T-helper 17 cell (primary cell): ENCODE data around the gene RNF13. TPM values are rescaled to one million over a fixed set of nuclear protein-coding genes. Genes with fewer than 3 reads are reported as not detected.

Experiments
- ATAC-seq: fragments of 150-1000 bp; cut with Tn5 transposase; 2 replicates; pipeline ENCODE4 v1.10.0; 2021; ENCODE audit warnings: mild to moderate bottlenecking, moderate library complexity
- DNase-seq, 3 donors: peaks; one replicate each; pipeline versions ENCODE4 v3.0.0 to v3.0.0-alpha.2; 2020 to 2021
- H3K9me3 ChIP-seq: one replicate; pipeline ENCODE4 v1.7.0; 2013; ENCODE audit warnings: low read length, mild to moderate bottlenecking; ENCODE audit not compliant: control insufficient read depth, poor library complexity, severe bottlenecking
- H3K27ac Mint-ChIP-seq: one replicate; pipeline ENCODE4 v1.8.0; 2022; ENCODE audit warnings: mild to moderate bottlenecking, moderate library complexity, mixed read lengths
- H3K27me3 Mint-ChIP-seq: one replicate; pipeline ENCODE4 v1.8.0; 2022; ENCODE audit warnings: mixed read lengths
- H3K36me3 Mint-ChIP-seq: one replicate; pipeline ENCODE4 v1.8.0; 2022; ENCODE audit warnings: low read depth, mixed read lengths
- H3K4me1 Mint-ChIP-seq: one replicate; pipeline ENCODE4 v1.8.0; 2022; ENCODE audit warnings: mild to moderate bottlenecking, mixed read lengths
- H3K4me3 Mint-ChIP-seq: one replicate; pipeline ENCODE4 v1.8.0; 2022; ENCODE audit warnings: mild to moderate bottlenecking, moderate library complexity, mixed read lengths
- total RNA-seq, 4 donors: library from RNA in 2 of 4; stranded (reverse) in 2 of 4; gene quantifications; one replicate each; pipeline ENCODE4 v1.2.3 and lab custom pipeline; 2022 to 2026

RNF13 gene
- total RNA-seq, 2 donors from 2014 or later = 50.8 to 55.4 TPM

- Mint-ChIP-seq H3K36me3 (peaks cover 5% of the 10 kb centered on the region), H3K4me1 (peaks cover 2% of the 10 kb centered on the region), H3K27ac (no peak overlapping the region), H3K27me3 (peaks cover 23% of the 10 kb centered on the region), H3K4me3 (no peak overlapping the region)
- no peaks in the 10 kb centered on the region for H3K9me3 ChIP-seq
- DNase-seq = no peak
- ATAC-seq = no peak
Measured at GRCh38 chr3:149781741-149782140, 31.3 kb upstream of the RNF13 start.

- no peak overlapping the region for H3K27ac Mint-ChIP-seq
Measured at GRCh38 chr3:149783576-149783975, 29.4 kb upstream of the RNF13 start.

DNA sequence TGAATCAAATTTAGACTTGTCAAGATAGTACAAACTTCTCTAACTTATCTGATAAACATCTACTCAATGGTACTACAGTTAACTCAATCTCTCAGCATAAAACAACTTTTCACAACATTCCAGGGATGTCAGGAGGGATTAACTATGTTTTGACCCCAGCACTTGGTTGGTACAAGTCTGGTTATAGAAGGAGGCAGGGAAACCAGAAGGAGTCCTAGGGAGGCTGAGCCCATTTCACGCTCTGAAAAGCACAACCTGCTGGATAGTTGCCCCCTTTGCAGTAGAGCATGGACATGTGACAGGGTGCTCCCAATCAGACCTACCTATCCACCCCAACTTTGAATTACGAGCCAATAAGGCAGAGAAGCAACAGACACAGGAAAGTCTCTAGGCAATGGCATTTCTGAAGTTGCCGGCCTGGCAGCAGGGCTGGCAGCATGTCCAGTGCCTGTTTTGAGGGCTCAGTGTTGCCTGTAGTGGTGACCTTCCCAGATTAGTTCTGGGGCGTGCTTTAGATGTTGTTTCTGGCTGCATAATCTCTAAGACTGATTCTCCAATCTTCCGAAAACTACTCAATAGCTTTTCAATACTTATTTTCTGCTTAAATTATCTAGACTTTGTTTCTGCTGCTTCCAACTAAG, 28.8 kb upstream of the RNF13 start:
- no peak for ATAC-seq
- H3K27ac Mint-ChIP-seq = no peak overlapping the region
- H3K4me1 Mint-ChIP-seq = peaks cover 2% of the 10 kb centered on the region
- H3K9me3 ChIP-seq = no peaks in the 10 kb centered on the region
- H3K4me3 Mint-ChIP-seq = no peak overlapping the region
- peaks cover 21% of the 10 kb centered on the region for H3K27me3 Mint-ChIP-seq
- no peak for DNase-seq
- H3K36me3 Mint-ChIP-seq = no peaks in the 10 kb centered on the region

More at GRCh38 chr3:149783576-149783975, 29.4 kb upstream of the RNF13 start:
- no peaks in the 10 kb centered on the region for H3K9me3 ChIP-seq
- H3K27me3 Mint-ChIP-seq = peaks cover 21% of the 10 kb centered on the region
- H3K4me3 Mint-ChIP-seq = no peak overlapping the region
- H3K4me1 Mint-ChIP-seq = peaks cover 2% of the 10 kb centered on the region
- no peaks in the 10 kb centered on the region for H3K36me3 Mint-ChIP-seq
- DNase-seq = no peak
- no peak for ATAC-seq

- Mint-ChIP-seq H3K27ac (no peak overlapping the region), H3K36me3 (no peaks in the 10 kb centered on the region), H3K27me3 (peaks cover 40% of the 10 kb centered on the region), H3K4me3 (no peak overlapping the region), H3K4me1 (no peaks in the 10 kb centered on the region)
- no peak for ATAC-seq
- H3K9me3 ChIP-seq = no peaks in the 10 kb centered on the region
- DNase-seq = no peak
Measured at GRCh38 chr3:149790268-149790667, 22.7 kb upstream of the RNF13 start.

DNA sequence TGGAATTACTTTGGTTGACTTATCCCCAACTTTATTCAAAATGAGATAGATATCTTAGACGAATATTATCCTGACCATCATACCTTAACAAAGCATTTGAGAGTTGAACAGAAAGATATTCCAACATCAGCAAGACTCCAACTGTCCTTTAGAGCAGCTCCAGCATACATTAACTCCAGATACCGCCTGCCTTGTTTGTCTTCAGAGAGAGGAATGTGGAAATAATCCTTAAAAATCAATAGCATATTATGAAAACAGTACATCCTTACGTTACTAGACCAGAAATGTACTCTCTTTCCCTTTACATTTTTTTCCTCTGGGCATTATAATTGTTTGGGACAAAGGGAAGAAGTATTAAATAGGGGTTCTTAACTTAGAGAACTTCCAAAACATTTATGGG, 22.3 kb upstream of the RNF13 start:
- ATAC-seq (no peak), DNase-seq (no peak)
- Mint-ChIP-seq H3K36me3 (no peaks in the 10 kb centered on the region), H3K27ac (no peak overlapping the region), H3K27me3 (peaks cover 40% of the 10 kb centered on the region), H3K4me1 (no peaks in the 10 kb centered on the region), H3K4me3 (no peak overlapping the region)
- no peaks in the 10 kb centered on the region for H3K9me3 ChIP-seq

DNA sequence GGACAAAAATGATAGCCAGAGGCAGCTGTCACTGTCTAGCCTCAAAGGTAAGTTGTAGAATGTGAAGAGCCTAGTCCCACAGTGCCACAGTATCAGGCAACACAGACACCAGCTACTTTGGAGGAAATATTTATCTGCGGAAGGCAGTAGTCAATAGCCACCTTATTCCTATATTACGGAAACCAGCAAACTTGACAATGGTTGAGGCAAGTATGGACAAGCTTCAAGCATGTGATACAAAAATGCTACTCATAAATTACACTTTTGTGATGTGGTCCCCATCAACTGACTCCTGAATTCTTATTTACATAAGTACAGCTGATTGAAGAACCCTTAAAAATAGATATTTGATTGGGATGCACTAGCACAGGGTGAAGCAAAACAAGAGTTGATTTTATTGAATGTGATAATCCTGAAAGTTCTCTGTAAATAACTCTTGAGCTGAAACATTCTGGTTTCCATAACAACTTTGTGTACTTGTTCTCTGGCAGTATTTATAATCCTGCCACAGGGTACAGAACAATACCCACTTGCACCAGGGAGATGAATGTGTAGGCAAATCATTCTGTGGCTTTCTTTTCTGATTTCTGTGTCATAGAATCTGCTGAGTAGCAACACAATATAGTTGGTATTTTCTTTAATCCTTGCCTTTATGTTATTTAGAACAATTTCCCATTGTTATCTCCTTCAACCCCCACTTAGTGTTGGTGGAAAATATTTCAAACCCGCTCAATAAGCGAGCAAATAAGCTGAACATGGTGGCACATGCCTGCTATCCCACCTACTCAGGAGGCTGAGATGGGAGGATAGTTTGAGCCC, 20.4 kb upstream of the RNF13 start, which contains the start of gene ANKUB1:
TSS of gene ANKUB1 (minus strand) at position 103 of the 819 bp plus-strand sequence. CDS start 188 bp downstream, outside the sequence.
- no peaks in the 10 kb centered on the region for H3K4me1 Mint-ChIP-seq
- no peak within 1 kb of the TSS for H3K27ac Mint-ChIP-seq
- H3K36me3 Mint-ChIP-seq = no peaks in the 10 kb centered on the region
- H3K4me3 Mint-ChIP-seq = no peak within 1 kb of the TSS
- ATAC-seq (no peak), DNase-seq (no peak)
- H3K9me3 ChIP-seq = no peaks in the 10 kb centered on the region
- peaks cover 38% of the 10 kb centered on the region for H3K27me3 Mint-ChIP-seq

DNA sequence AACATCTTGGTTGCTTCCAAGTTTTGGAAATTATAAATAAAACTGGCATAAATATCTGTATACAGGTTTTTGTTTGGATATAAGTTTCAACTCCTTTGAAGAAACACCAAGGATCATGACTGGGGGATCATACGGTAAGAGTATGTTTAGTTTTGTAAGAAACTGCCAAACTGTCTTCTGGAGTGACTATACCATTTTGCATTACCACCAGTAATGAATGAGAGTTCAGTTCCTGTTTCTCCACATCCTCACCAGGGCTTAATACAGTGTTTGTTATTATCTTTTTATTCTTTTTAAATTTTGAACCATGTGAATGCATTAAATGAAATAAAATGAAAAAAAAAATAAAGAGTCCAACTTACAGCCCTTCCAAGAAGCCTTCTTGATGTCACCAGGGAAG, 17.0 kb upstream of the RNF13 start:
- Mint-ChIP-seq H3K36me3 (no peaks in the 10 kb centered on the region), H3K27me3 (peaks cover 28% of the 10 kb centered on the region), H3K4me3 (no peak overlapping the region), H3K27ac (no peak overlapping the region), H3K4me1 (no peaks in the 10 kb centered on the region)
- H3K9me3 ChIP-seq = no peaks in the 10 kb centered on the region
- ATAC-seq = no peak
- DNase-seq = no peak

- H3K4me1 Mint-ChIP-seq = no peaks in the 10 kb centered on the region
- H3K27ac Mint-ChIP-seq = no peak overlapping the region
- no peak overlapping the region for H3K4me3 Mint-ChIP-seq
- H3K27me3 Mint-ChIP-seq = peaks cover 11% of the 10 kb centered on the region
- DNase-seq = no peak
- H3K9me3 ChIP-seq = no peaks in the 10 kb centered on the region
- no peaks in the 10 kb centered on the region for H3K36me3 Mint-ChIP-seq
- no peak for ATAC-seq
Measured at GRCh38 chr3:149800693-149801092, 12.3 kb upstream of the RNF13 start.

DNA sequence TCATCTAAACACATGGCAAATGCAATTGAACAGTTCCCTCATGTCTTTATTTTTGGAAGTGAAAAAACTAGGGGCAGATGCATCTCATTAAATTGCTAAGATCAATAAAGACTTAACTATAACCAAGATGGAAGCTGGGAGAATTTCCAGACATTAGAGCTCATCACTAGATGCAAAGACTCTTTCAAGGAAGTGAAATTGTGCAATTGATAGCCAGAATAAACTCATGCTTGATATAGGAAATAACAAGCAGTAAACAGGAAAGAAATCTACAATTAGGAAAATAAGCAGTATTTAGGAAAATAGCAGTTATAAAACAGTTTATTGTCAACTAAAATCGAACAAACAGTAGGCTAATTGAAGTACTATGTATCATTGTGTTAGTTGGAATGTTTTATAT, 11.8 kb upstream of the RNF13 start:
- H3K27me3 Mint-ChIP-seq = peaks cover 16% of the 10 kb centered on the region
- DNase-seq (no peak), ATAC-seq (no peak)
- no peaks in the 10 kb centered on the region for H3K36me3 Mint-ChIP-seq
- H3K27ac Mint-ChIP-seq = no peak overlapping the region
- no peaks in the 10 kb centered on the region for H3K9me3 ChIP-seq
- no peak overlapping the region for H3K4me3 Mint-ChIP-seq
- H3K4me1 Mint-ChIP-seq = no peaks in the 10 kb centered on the region

- H3K4me3 Mint-ChIP-seq = no peak overlapping the region
- ATAC-seq (no peak), DNase-seq (no peak)
- H3K36me3 Mint-ChIP-seq = peaks cover 3% of the 10 kb centered on the region
- no peaks in the 10 kb centered on the region for H3K9me3 ChIP-seq
- peaks cover 18% of the 10 kb centered on the region for H3K27me3 Mint-ChIP-seq
- H3K27ac Mint-ChIP-seq = no peak overlapping the region
- peaks cover 4% of the 10 kb centered on the region for H3K4me1 Mint-ChIP-seq
Measured at GRCh38 chr3:149801639-149802038, 11.4 kb upstream of the RNF13 start.

- no peak overlapping the region for H3K4me3 Mint-ChIP-seq
- H3K9me3 ChIP-seq = no peaks in the 10 kb centered on the region
- H3K4me1 Mint-ChIP-seq = peaks cover 8% of the 10 kb centered on the region
- peaks cover 3% of the 10 kb centered on the region for H3K36me3 Mint-ChIP-seq
- H3K27me3 Mint-ChIP-seq = peaks cover 17% of the 10 kb centered on the region
- peak overlapping the region; percentile 41 for H3K27ac Mint-ChIP-seq
- ATAC-seq (no peak), DNase-seq (no peak)
Measured at GRCh38 chr3:149806171-149806778, 6.7 kb upstream of the RNF13 start.

DNA sequence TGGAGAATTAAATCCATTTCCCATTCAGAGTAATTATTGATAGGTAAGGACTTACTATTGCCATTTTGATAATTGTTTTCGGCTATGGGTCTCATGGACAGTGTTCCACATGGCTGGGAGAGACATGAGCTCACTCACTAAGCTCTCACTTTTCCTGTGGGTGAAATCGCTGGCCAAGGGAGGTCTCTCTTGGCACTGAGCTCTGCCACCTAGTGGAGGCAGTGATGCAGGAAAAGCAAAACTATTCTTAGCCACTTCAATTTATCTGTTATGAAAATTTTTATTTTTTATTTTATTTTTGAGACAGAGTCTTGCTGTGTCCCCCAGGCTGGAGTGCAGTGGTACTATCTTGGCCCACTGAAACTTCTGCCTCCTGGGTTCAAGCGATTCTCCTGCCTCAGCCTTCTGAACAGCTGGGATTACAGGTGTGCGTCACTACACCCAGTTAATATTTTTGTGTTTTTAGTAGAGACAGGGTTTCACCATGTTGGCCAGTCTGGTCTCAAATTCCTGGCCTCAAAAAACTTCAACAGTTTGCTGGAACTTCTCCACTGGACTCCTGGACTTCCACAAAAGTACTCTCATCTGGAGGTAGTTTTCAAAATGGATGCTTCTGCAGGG, 4.7 kb upstream of the RNF13 start:
- no peak for ATAC-seq
- H3K9me3 ChIP-seq = no peaks in the 10 kb centered on the region
- peak; percentile 15 to 29 (median 18) for DNase-seq
- H3K27me3 Mint-ChIP-seq = peaks cover 17% of the 10 kb centered on the region
- peaks cover 3% of the 10 kb centered on the region for H3K36me3 Mint-ChIP-seq
- H3K27ac Mint-ChIP-seq = no peak overlapping the region
- peaks cover 15% of the 10 kb centered on the region for H3K4me1 Mint-ChIP-seq
- peak overlapping the region; percentile 9 for H3K4me3 Mint-ChIP-seq

- DNase-seq (no peak), ATAC-seq (no peak)
- Mint-ChIP-seq H3K36me3 (peaks cover 3% of the 10 kb centered on the region), H3K4me3 (no peak overlapping the region), H3K4me1 (peaks cover 25% of the 10 kb centered on the region), H3K27me3 (peaks cover 17% of the 10 kb centered on the region), H3K27ac (no peak overlapping the region)
- no peaks in the 10 kb centered on the region for H3K9me3 ChIP-seq
Measured at GRCh38 chr3:149809699-149810098, 3.3 kb upstream of the RNF13 start.
